T-helper 17 cell (primary cell): Measurements from ENCODE around the gene CC2D2A. TPM values are rescaled to one million over a fixed set of nuclear protein-coding genes. Genes with fewer than 3 reads are reported as not detected.

ENCODE experiments used
- ATAC-seq: fragments of 150-1000 bp; cut with Tn5 transposase; 2 replicates; pipeline ENCODE4 v1.10.0; 2021; ENCODE audit warnings: mild to moderate bottlenecking, moderate library complexity
- DNase-seq, 3 donors: peaks; one replicate each; pipeline versions ENCODE4 v3.0.0 to v3.0.0-alpha.2; 2020 to 2021
- H3K9me3 ChIP-seq: one replicate; pipeline ENCODE4 v1.7.0; 2013; ENCODE audit warnings: low read length, mild to moderate bottlenecking; ENCODE audit not compliant: control insufficient read depth, poor library complexity, severe bottlenecking
- H3K27ac Mint-ChIP-seq: one replicate; pipeline ENCODE4 v1.8.0; 2022; ENCODE audit warnings: mild to moderate bottlenecking, moderate library complexity, mixed read lengths
- H3K27me3 Mint-ChIP-seq: one replicate; pipeline ENCODE4 v1.8.0; 2022; ENCODE audit warnings: mixed read lengths
- H3K36me3 Mint-ChIP-seq: one replicate; pipeline ENCODE4 v1.8.0; 2022; ENCODE audit warnings: low read depth, mixed read lengths
- H3K4me1 Mint-ChIP-seq: one replicate; pipeline ENCODE4 v1.8.0; 2022; ENCODE audit warnings: mild to moderate bottlenecking, mixed read lengths
- H3K4me3 Mint-ChIP-seq: one replicate; pipeline ENCODE4 v1.8.0; 2022; ENCODE audit warnings: mild to moderate bottlenecking, moderate library complexity, mixed read lengths
- total RNA-seq, 4 donors: library from RNA in 2 of 4; stranded (reverse) in 2 of 4; gene quantifications; one replicate each; pipeline ENCODE4 v1.2.3 and lab custom pipeline; 2022 to 2026

CC2D2A gene
- total RNA-seq, result 1 to 10 TPM in 1 of 2 donors, under 1 TPM in 1; 0.60 to 1.6 TPM
- total RNA-seq (lab: John Stamatoyannopoulos, UW), result 0.35 to 0.60 reads per million in 2 donors

GRCh38 chr4:15469402-15470127, at the start of gene CC2D2A:
Gene CC2D2A, plus strand, starts transcription at chr4:15469882. Its CDS starts 6,051 bp downstream, at chr4:15475933.
- H3K27ac Mint-ChIP-seq, result peak within 1 kb of the TSS; percentile 85
- H3K4me1 Mint-ChIP-seq, result peaks cover 36% of the 10 kb centered on the region
- peaks cover 12% of the 10 kb centered on the region for H3K36me3 Mint-ChIP-seq
- peak within 1 kb of the TSS; percentile 87 for H3K4me3 Mint-ChIP-seq
- peaks cover 5% of the 10 kb centered on the region for H3K27me3 Mint-ChIP-seq
- DNase-seq, result no peak
- peak; percentile 53 for ATAC-seq
- H3K9me3 ChIP-seq, result no peaks in the 10 kb centered on the region

- H3K4me1 Mint-ChIP-seq, result peaks cover 5% of the 10 kb centered on the region
- H3K36me3 Mint-ChIP-seq, result peaks cover 3% of the 10 kb centered on the region
- no peak overlapping the region for H3K27ac Mint-ChIP-seq
- H3K9me3 ChIP-seq, result no peaks in the 10 kb centered on the region
- no peak overlapping the region for H3K4me3 Mint-ChIP-seq
- DNase-seq, result no peak
- no peak for ATAC-seq
- no peaks in the 10 kb centered on the region for H3K27me3 Mint-ChIP-seq
These were observed 49.0 kb upstream of the CC2D2A start for GRCh38 chr4:15420642-15421041.

GRCh38 chr4:15423285-15423711, 46.4 kb upstream of the CC2D2A start:
- Mint-ChIP-seq H3K27ac (no peak overlapping the region), H3K27me3 (no peaks in the 10 kb centered on the region), H3K4me1 (peaks cover 5% of the 10 kb centered on the region), H3K4me3 (no peak overlapping the region), H3K36me3 (peaks cover 3% of the 10 kb centered on the region)
- no peaks in the 10 kb centered on the region for H3K9me3 ChIP-seq
- DNase-seq (no peak), ATAC-seq (no peak)

GRCh38 chr4:15425520-15425919, 44.2 kb upstream of the CC2D2A start:
- Mint-ChIP-seq H3K36me3 (peaks cover 3% of the 10 kb centered on the region), H3K4me3 (no peak overlapping the region), H3K27me3 (no peaks in the 10 kb centered on the region), H3K4me1 (peaks cover 5% of the 10 kb centered on the region), H3K27ac (no peak overlapping the region)
- H3K9me3 ChIP-seq, result no peaks in the 10 kb centered on the region
- DNase-seq (no peak), ATAC-seq (no peak)

- no peaks in the 10 kb centered on the region for H3K27me3 Mint-ChIP-seq
- no peak overlapping the region for H3K4me3 Mint-ChIP-seq
- no peak overlapping the region for H3K27ac Mint-ChIP-seq
- no peaks in the 10 kb centered on the region for H3K9me3 ChIP-seq
- H3K36me3 Mint-ChIP-seq, result peaks cover 5% of the 10 kb centered on the region
- no peak for DNase-seq
- ATAC-seq, result no peak
- H3K4me1 Mint-ChIP-seq, result peaks cover 5% of the 10 kb centered on the region
These were observed 42.5 kb upstream of the CC2D2A start for GRCh38 chr4:15427161-15427560.

- Mint-ChIP-seq H3K4me1 (peaks cover 5% of the 10 kb centered on the region), H3K36me3 (peaks cover 5% of the 10 kb centered on the region), H3K4me3 (no peak within 1 kb of the TSS), H3K27me3 (no peaks in the 10 kb centered on the region), H3K27ac (no peak within 1 kb of the TSS)
- H3K9me3 ChIP-seq, result no peaks in the 10 kb centered on the region
- no peak for ATAC-seq
- no peak for DNase-seq
These were observed 42.0 kb upstream of the CC2D2A start, which contains the start of gene C1QTNF7 for GRCh38 chr4:15427701-15428100. Gene C1QTNF7, plus strand, starts transcription at chr4:15428033. Its CDS starts 7,711 bp downstream, at chr4:15435744.

- Mint-ChIP-seq H3K27ac (no peak overlapping the region), H3K4me3 (no peak overlapping the region), H3K4me1 (peaks cover 5% of the 10 kb centered on the region), H3K36me3 (peaks cover 5% of the 10 kb centered on the region), H3K27me3 (no peaks in the 10 kb centered on the region)
- H3K9me3 ChIP-seq, result no peaks in the 10 kb centered on the region
- ATAC-seq (no peak), DNase-seq (no peak)
These were observed 41.1 kb upstream of the CC2D2A start for GRCh38 chr4:15428611-15429010.

GRCh38 chr4:15434091-15434490, 35.6 kb upstream of the CC2D2A start:
- no peak for ATAC-seq
- Mint-ChIP-seq H3K27ac (no peak overlapping the region), H3K4me1 (no peaks in the 10 kb centered on the region), H3K36me3 (peaks cover 9% of the 10 kb centered on the region), H3K4me3 (no peak overlapping the region), H3K27me3 (peaks cover 6% of the 10 kb centered on the region)
- H3K9me3 ChIP-seq, result no peaks in the 10 kb centered on the region
- no peak for DNase-seq

- H3K27ac Mint-ChIP-seq, result no peak overlapping the region
- ATAC-seq, result no peak
- H3K36me3 Mint-ChIP-seq, result peaks cover 9% of the 10 kb centered on the region
- no peak for DNase-seq
- H3K27me3 Mint-ChIP-seq, result peaks cover 6% of the 10 kb centered on the region
- H3K9me3 ChIP-seq, result no peaks in the 10 kb centered on the region
- H3K4me1 Mint-ChIP-seq, result no peaks in the 10 kb centered on the region
- no peak overlapping the region for H3K4me3 Mint-ChIP-seq
These were observed 35.0 kb upstream of the CC2D2A start for GRCh38 chr4:15434676-15435075.

GRCh38 chr4:15436513-15436912, 33.2 kb upstream of the CC2D2A start:
- DNase-seq (no peak), ATAC-seq (no peak)
- no peak overlapping the region for H3K27ac Mint-ChIP-seq
- H3K4me3 Mint-ChIP-seq, result no peak overlapping the region
- H3K36me3 Mint-ChIP-seq, result peaks cover 9% of the 10 kb centered on the region
- no peaks in the 10 kb centered on the region for H3K9me3 ChIP-seq
- peaks cover 6% of the 10 kb centered on the region for H3K27me3 Mint-ChIP-seq
- H3K4me1 Mint-ChIP-seq, result no peaks in the 10 kb centered on the region

GRCh38 chr4:15438939-15439524, 30.6 kb upstream of the CC2D2A start:
- H3K9me3 ChIP-seq, result no peaks in the 10 kb centered on the region
- no peak for ATAC-seq
- H3K4me3 Mint-ChIP-seq, result no peak overlapping the region

GRCh38 chr4:15443371-15444160, 26.1 kb upstream of the CC2D2A start:
- Mint-ChIP-seq H3K27me3 (no peaks in the 10 kb centered on the region), H3K27ac (no peak overlapping the region)

More at GRCh38 chr4:15438939-15439524, 30.6 kb upstream of the CC2D2A start:
- no peak overlapping the region for H3K27ac Mint-ChIP-seq
- DNase-seq, result no peak
- peaks cover 6% of the 10 kb centered on the region for H3K27me3 Mint-ChIP-seq
- H3K36me3 Mint-ChIP-seq, result peaks cover 7% of the 10 kb centered on the region
- H3K4me1 Mint-ChIP-seq, result no peaks in the 10 kb centered on the region

GRCh38 chr4:15444276-15444675, 25.4 kb upstream of the CC2D2A start:
- Mint-ChIP-seq H3K4me1 (no peaks in the 10 kb centered on the region), H3K36me3 (no peaks in the 10 kb centered on the region), H3K27ac (no peak overlapping the region), H3K27me3 (no peaks in the 10 kb centered on the region), H3K4me3 (no peak overlapping the region)
- ATAC-seq, result no peak
- no peaks in the 10 kb centered on the region for H3K9me3 ChIP-seq
- DNase-seq, result no peak

More at GRCh38 chr4:15443371-15444160, 26.1 kb upstream of the CC2D2A start:
- Mint-ChIP-seq H3K4me3 (no peak overlapping the region), H3K4me1 (no peaks in the 10 kb centered on the region), H3K36me3 (peaks cover 2% of the 10 kb centered on the region)
- ATAC-seq (no peak), DNase-seq (no peak)
- no peaks in the 10 kb centered on the region for H3K9me3 ChIP-seq
